ENCODE results near the gene DIABLO.

Gene DIABLO

DNA sequence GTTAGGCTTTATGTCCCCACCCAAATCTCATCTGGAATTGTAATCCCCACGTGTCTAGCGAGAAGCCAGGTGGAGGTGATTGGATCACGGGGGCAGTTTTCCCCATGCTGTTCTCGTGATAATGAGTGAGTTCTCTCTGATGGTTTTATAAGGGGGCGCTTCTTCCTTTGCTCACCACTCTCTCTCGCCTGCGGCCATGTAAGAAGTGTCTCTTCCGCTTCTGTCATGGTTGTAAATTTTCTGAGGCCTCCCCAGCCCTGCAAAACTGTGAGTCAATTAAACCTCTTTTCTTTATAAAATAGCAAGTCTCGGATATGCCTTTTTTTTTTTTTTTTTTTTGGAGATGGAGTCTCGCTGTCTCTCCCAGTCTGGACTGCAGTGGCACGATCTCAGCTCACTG, 65.1 kb downstream of the DIABLO start:
- Histone ChIP-seq H3K9me3 (ENCODE audit: control insufficient read depth in 5 of 5, low read length in 5 of 5) (peaks cover 0 to 2% (median 0%) of the 10 kb centered on the region in 5 donors), H3K36me3 (ENCODE audit: control insufficient read depth in 5 of 5, insufficient read depth in 5 of 5, low read length in 5 of 5) (no peaks in the 10 kb centered on the region), H3K9ac (ENCODE audit: low read length in 5 of 5) (no peak overlapping the region), H3K4me1 (ENCODE audit: control insufficient read depth in 5 of 5, insufficient read depth in 5 of 5, low read length in 5 of 5) (peaks cover 0 to 3% (median 0%) of the 10 kb centered on the region in 5 donors), H3K4me3 (ENCODE audit: low read depth in 1 of 5, low read length in 5 of 5) (no peak overlapping the region), H3K27me3 (ENCODE audit: control insufficient read depth in 5 of 5, insufficient read depth in 4 of 5, low read length in 5 of 5) (peaks cover 0 to 7% (median 0%) of the 10 kb centered on the region in 5 donors), H3K27ac (ENCODE audit: low read depth, low read length) (no peak overlapping the region)

- peaks cover 0 to 8% (median 0%) of the 10 kb centered on the region in 5 donors for H3K27me3 ChIP-seq (ENCODE audit: control insufficient read depth in 5 of 5, insufficient read depth in 4 of 5, low read length in 5 of 5)
- H3K4me3 ChIP-seq (ENCODE audit: low read depth in 1 of 5, low read length in 5 of 5), result no peak overlapping the region
- H3K4me1 ChIP-seq (ENCODE audit: control insufficient read depth in 5 of 5, insufficient read depth in 5 of 5, low read length in 5 of 5), result peaks cover 0 to 3% (median 0%) of the 10 kb centered on the region in 5 donors
- H3K36me3 ChIP-seq (ENCODE audit: control insufficient read depth in 5 of 5, insufficient read depth in 5 of 5, low read length in 5 of 5), result no peaks in the 10 kb centered on the region
- H3K27ac ChIP-seq (ENCODE audit: low read depth, low read length), result no peak overlapping the region
- no peak overlapping the region for H3K9ac ChIP-seq (ENCODE audit: low read length in 5 of 5)
- peaks cover 0 to 2% (median 0%) of the 10 kb centered on the region in 5 donors for H3K9me3 ChIP-seq (ENCODE audit: control insufficient read depth in 5 of 5, low read length in 5 of 5)
Observed at GRCh38 chr12:122159882-122160281, 66.0 kb downstream of the DIABLO start.

- Histone ChIP-seq H3K9me3 (ENCODE audit: control insufficient read depth in 5 of 5, low read length in 5 of 5) (peaks cover 0 to 2% (median 0%) of the 10 kb centered on the region in 5 donors), H3K4me1 (ENCODE audit: control insufficient read depth in 5 of 5, insufficient read depth in 5 of 5, low read length in 5 of 5) (peaks cover 0 to 3% (median 0%) of the 10 kb centered on the region in 5 donors), H3K9ac (ENCODE audit: low read length in 5 of 5) (no peak overlapping the region), H3K27me3 (ENCODE audit: control insufficient read depth in 5 of 5, insufficient read depth in 4 of 5, low read length in 5 of 5) (peaks cover 0 to 6% (median 0%) of the 10 kb centered on the region in 5 donors), H3K27ac (ENCODE audit: low read depth, low read length) (no peak overlapping the region), H3K4me3 (ENCODE audit: low read depth in 1 of 5, low read length in 5 of 5) (no peak overlapping the region), H3K36me3 (ENCODE audit: control insufficient read depth in 5 of 5, insufficient read depth in 5 of 5, low read length in 5 of 5) (no peaks in the 10 kb centered on the region)
Observed at GRCh38 chr12:122158700-122159285, 67.1 kb downstream of the DIABLO start.

Measured in subcutaneous abdominal adipose tissue (tissue), 5 donors.